IMR-90 (cell line): Measurements from ENCODE around the gene MBTPS1. TPM values are rescaled to one million over a fixed set of nuclear protein-coding genes. Genes with fewer than 3 reads are reported as not detected.

Experiments
- ATAC-seq: fragments of 200-7000 bp; cut with Tn5 transposase; 2 replicates; pipeline ENCODE4 v1.9.1; 2020; ENCODE audit warnings: low read depth, mild to moderate bottlenecking, moderate library complexity
- BruUV-seq: library from RNA; stranded (reverse); fragments of 400-500 nt; replicated peaks from 2 replicates; lab custom pipeline; 2021; lab: Mats Ljungman, UMichigan
- CTCF ChIA-PET: fragments of 300-600 bp; formaldehyde crosslinking; extraction: SDS; loops from one replicate; lab custom pipeline; 2021; ENCODE audit warnings: antibody characterized with exemption; lab: Yijun Ruan, JAX
- POLR2A ChIA-PET: fragments of 300-600 bp; sonication (Branson Sonifier 250); formaldehyde crosslinking; loops from one replicate; lab custom pipeline; 2022; ENCODE audit warnings: antibody characterized with exemption; ENCODE audit not compliant: unreplicated experiment; lab: Charles Lee
- DNase-seq: peaks from one replicate; pipeline ENCODE4 v3.0.0; 2013
- H2AFZ ChIP-seq: replicated peaks from 2 replicates; pipeline ENCODE3; 2013; ENCODE audit warnings: low read length, mild to moderate bottlenecking; ENCODE audit not compliant: poor library complexity
- H2AK5ac ChIP-seq: 2 replicates; pipeline ENCODE4 v1.6.1; 2013; ENCODE audit warnings: low read depth, low read length, inconsistent platforms
- H2AK9ac ChIP-seq: replicated peaks from 2 replicates; pipeline ENCODE3; 2013; ENCODE audit warnings: mild to moderate bottlenecking, low read depth, low read length, moderate library complexity; ENCODE audit not compliant: poor library complexity
- H2BK120ac ChIP-seq: 2 replicates; pipeline ENCODE4 v1.6.1; 2013; ENCODE audit warnings: low read depth, low read length, inconsistent platforms
- H2BK15ac ChIP-seq: 3 replicates; pipeline ENCODE4 v1.6.1; 2013; ENCODE audit warnings: low read depth, low read length, inconsistent platforms
- H2BK20ac ChIP-seq: 2 replicates; pipeline ENCODE4 v1.6.1; 2013; ENCODE audit warnings: low read depth, mild to moderate bottlenecking, inconsistent platforms, low read length, moderate library complexity
- H2BK5ac ChIP-seq: 2 replicates; pipeline ENCODE4 v1.6.1; 2013; ENCODE audit warnings: mild to moderate bottlenecking, low read depth, low read length, inconsistent platforms; ENCODE audit not compliant: poor library complexity, severe bottlenecking
- H3K14ac ChIP-seq: replicated peaks from 2 replicates; pipeline ENCODE4 v1.6.1; 2013; ENCODE audit warnings: low read depth, low read length, inconsistent platforms
- H3K18ac ChIP-seq: 2 replicates; pipeline ENCODE4 v1.6.1; 2013; ENCODE audit warnings: low read depth, low read length, control low read depth
- H3K23ac ChIP-seq: 2 replicates; pipeline ENCODE4 v1.6.1; 2013; ENCODE audit warnings: low read depth, low read length, inconsistent platforms
- H3K27ac ChIP-seq: 2 replicates; pipeline ENCODE4 v1.5.1; 2013; ENCODE audit warnings: mild to moderate bottlenecking, control low read depth, low read length; ENCODE audit not compliant: insufficient read depth
- H3K27me3 ChIP-seq: 2 replicates; pipeline ENCODE4 v1.6.1; 2013; ENCODE audit warnings: low read length; ENCODE audit not compliant: control insufficient read depth, insufficient read depth
- H3K36me3 ChIP-seq: 2 replicates; pipeline ENCODE4 v1.6.1; 2013; ENCODE audit warnings: low read length, mixed read lengths; ENCODE audit not compliant: control insufficient read depth, insufficient read depth
- H3K4ac ChIP-seq: 2 replicates; pipeline ENCODE4 v1.6.1; 2013; ENCODE audit warnings: low read depth, low read length, inconsistent platforms
- H3K4me1 ChIP-seq: 2 replicates; pipeline ENCODE4 v1.6.1; 2013; ENCODE audit warnings: low read length, mixed read lengths; ENCODE audit not compliant: control insufficient read depth, insufficient read depth
- H3K4me2 ChIP-seq: 2 replicates; pipeline ENCODE4 v1.6.1; 2013; ENCODE audit warnings: low read depth, mild to moderate bottlenecking, control low read depth, low read length, moderate library complexity
- H3K4me3 ChIP-seq: 2 replicates; pipeline ENCODE4 v1.5.1; 2013; ENCODE audit warnings: low read depth, mild to moderate bottlenecking, control low read depth, low read length, moderate library complexity; ENCODE audit not compliant: insufficient read depth
- H3K56ac ChIP-seq: 2 replicates; pipeline ENCODE4 v1.6.1; 2013; ENCODE audit warnings: low read length, inconsistent platforms; ENCODE audit not compliant: insufficient read depth; ENCODE audit errors: extremely low read depth
- H3K79me1 ChIP-seq, 2 experiments: 2 replicates each; pipeline ENCODE4 v1.6.1; 2013; ENCODE audit warnings: low read length in 2 of 2, inconsistent platforms in 1 of 2, low read depth in 1 of 2
- H3K9ac ChIP-seq: 2 replicates; pipeline ENCODE4 v1.6.1; 2013; ENCODE audit warnings: low read depth, low read length, control low read depth
- H3K9me1 ChIP-seq: 2 replicates; pipeline ENCODE4 v1.6.1; 2013; ENCODE audit warnings: low read length, inconsistent platforms; ENCODE audit not compliant: insufficient read depth
- H3K9me3 ChIP-seq: 2 replicates; pipeline ENCODE4 v1.6.1; 2013; ENCODE audit warnings: low read length; ENCODE audit not compliant: control insufficient read depth, insufficient read depth
- H4K20me1 ChIP-seq: 2 replicates; pipeline ENCODE4 v1.6.1; 2013; ENCODE audit warnings: low read length, inconsistent platforms; ENCODE audit not compliant: insufficient read depth
- H4K5ac ChIP-seq: 2 replicates; pipeline ENCODE4 v1.6.1; 2013; ENCODE audit warnings: mild to moderate bottlenecking, low read depth, low read length, control low read depth
- H4K8ac ChIP-seq, 2 experiments: 2 replicates each; pipeline ENCODE4 v1.6.1; 2013; ENCODE audit warnings: low read depth in 2 of 2, low read length in 2 of 2, control low read depth in 1 of 2, inconsistent platforms in 1 of 2
- H4K91ac ChIP-seq: 2 replicates; pipeline ENCODE4 v1.6.1; 2013; ENCODE audit warnings: low read depth, low read length, inconsistent platforms; ENCODE audit not compliant: insufficient read depth
- CEBPB ChIP-seq: IDR thresholded peaks from 2 replicates; pipeline ENCODE4 v1.6.1; 2012; ENCODE audit warnings: low read depth, low read length, improper control_type of control experiment
- WGBS, 2 experiments: methylation state at CpG; one replicate each; pipeline versions ENCODE4 v1.1.5 to v1.1.7; 2013; ENCODE audit warnings: missing lambda C conversion rate in 2 of 2; ENCODE audit not compliant: insufficient read length in 1 of 2; ENCODE audit errors: extremely low coverage in 2 of 2; 5-methylcytosine and 5-hydroxymethylcytosine counted together
- dilution Hi-C: fragments of 300-500 bp; cut with HindIII; formaldehyde crosslinking; loops from one replicate; pipeline ENCODE4 v1.14.3; 2018; ENCODE audit warnings: low sequenced_read_pairs; ENCODE audit not compliant: unreplicated experiment
- in situ Hi-C: fragments of 300-500 bp; cut with MboI; formaldehyde crosslinking; loops from 3 replicates; pipeline ENCODE4 v1.14.3; 2019; ENCODE audit warnings: low sequenced_read_pairs, inconsistent platforms, mixed read lengths
- intact Hi-C: fragments of 100-400 bp; cut with micrococcal nuclease; formaldehyde crosslinking; loops from 2 replicates; pipeline ENCODE4 v1.10.0; 2022
- polyA plus RNA-seq, 3 experiments: library from polyadenylated mRNA; depleted of rRNA; stranded (reverse); fragments of >200 nt; gene quantifications; 2 replicates each; pipeline ENCODE4 v1.2.3, GENCODE V29; 2012; ENCODE audit warnings: low replicate concordance in 1 of 3
- total RNA-seq: library from RNA; depleted of rRNA; stranded (reverse); fragments of >200 nt; gene quantifications from 2 replicates; pipeline ENCODE4 v1.2.3, GENCODE V29; 2012
- TF ChIP-seq, protein P1 (sequence below): fragments of 150-350 bp; IDR thresholded peaks from 2 replicates; pipeline ENCODE4 v1.6.1; 2016; ENCODE audit warnings: low read depth, mild to moderate bottlenecking, low read length, moderate library complexity, borderline replicate concordance
- TF ChIP-seq, protein P2 (sequence below): fragments of 150-350 bp; IDR thresholded peaks from 2 replicates; pipeline ENCODE4 v1.6.1; 2017; ENCODE audit warnings: mild to moderate bottlenecking, antibody characterized with exemption, low read length, low read depth

MBTPS1 gene
- total and polyA plus RNA-seq, 2 of the 4 experiments (the other 2 are of a cell fraction) = 59.0 to 70.4 TPM

DNA sequence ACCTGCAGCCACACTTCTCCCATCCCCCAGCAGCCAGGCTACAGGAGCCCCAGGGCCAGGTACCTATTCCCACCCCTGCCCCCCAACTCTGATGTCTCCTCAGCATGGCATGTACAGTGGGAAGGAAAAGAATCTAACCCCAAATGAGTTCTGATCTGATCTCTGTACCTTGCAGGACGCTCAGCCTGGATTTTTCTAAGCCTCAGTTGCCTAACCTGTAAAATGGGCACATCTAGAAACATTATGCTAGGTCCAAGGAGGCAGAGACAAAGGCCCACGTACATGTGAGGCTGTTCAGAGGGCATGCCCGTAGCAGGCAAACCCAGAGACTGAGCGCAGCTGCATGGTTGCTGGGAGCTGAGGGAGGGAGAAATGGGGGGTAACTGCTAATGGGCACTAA lies 109.2 kb downstream of the MBTPS1 start:
- dilution Hi-C loops (no loop called here), in situ Hi-C loops (no loop called here)
- H3K27me3 ChIP-seq = peaks cover 63% of the 10 kb centered on the region

More for the DNA sequence above, 109.2 kb downstream of the MBTPS1 start:
- Histone ChIP-seq H3K14ac (no peak overlapping the region), H3K27ac (no peak overlapping the region), H4K5ac (no peak overlapping the region), H3K79me1 (no peaks in the 10 kb centered on the region), H3K4me1 (no peaks in the 10 kb centered on the region), H3K4me2 (no peak overlapping the region), H3K9ac (no peak overlapping the region), H3K56ac (no peak overlapping the region), H3K23ac (no peak overlapping the region), H3K9me1 (no peaks in the 10 kb centered on the region), H4K8ac (no peak overlapping the region), H4K91ac (no peak overlapping the region), H2BK20ac (no peak overlapping the region), H2BK15ac (no peak overlapping the region), H2BK5ac (no peak overlapping the region), H3K18ac (no peak overlapping the region), H4K20me1 (no peaks in the 10 kb centered on the region; the same call in 1 of the 2 replicates), H3K4ac (no peak overlapping the region), H2AFZ (no peak overlapping the region), H2AK5ac (no peak overlapping the region), H2BK120ac (no peak overlapping the region), H3K36me3 (no peaks in the 10 kb centered on the region), H3K9me3 (peaks cover 6% of the 10 kb centered on the region), H2AK9ac (no peak overlapping the region), H3K4me3 (no peak overlapping the region)
- CTCF ChIA-PET = no interaction called here
- DNase-seq (no peak), ATAC-seq (no peak)
- intact Hi-C loops = no loop called here
- WGBS, 2 experiments = 55% methylated on average over 2 of the region's 4 CpGs; no CpG with 5 or more reads in 1 of the 2 experiments
- no TSS peak for BruUV-seq
- no peak for TF ChIP-seq CEBPB
- TF ChIP-seq, protein P1, sequence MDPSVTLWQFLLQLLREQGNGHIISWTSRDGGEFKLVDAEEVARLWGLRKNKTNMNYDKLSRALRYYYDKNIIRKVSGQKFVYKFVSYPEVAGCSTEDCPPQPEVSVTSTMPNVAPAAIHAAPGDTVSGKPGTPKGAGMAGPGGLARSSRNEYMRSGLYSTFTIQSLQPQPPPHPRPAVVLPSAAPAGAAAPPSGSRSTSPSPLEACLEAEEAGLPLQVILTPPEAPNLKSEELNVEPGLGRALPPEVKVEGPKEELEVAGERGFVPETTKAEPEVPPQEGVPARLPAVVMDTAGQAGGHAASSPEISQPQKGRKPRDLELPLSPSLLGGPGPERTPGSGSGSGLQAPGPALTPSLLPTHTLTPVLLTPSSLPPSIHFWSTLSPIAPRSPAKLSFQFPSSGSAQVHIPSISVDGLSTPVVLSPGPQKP = no peak
- TF ChIP-seq, protein P2, sequence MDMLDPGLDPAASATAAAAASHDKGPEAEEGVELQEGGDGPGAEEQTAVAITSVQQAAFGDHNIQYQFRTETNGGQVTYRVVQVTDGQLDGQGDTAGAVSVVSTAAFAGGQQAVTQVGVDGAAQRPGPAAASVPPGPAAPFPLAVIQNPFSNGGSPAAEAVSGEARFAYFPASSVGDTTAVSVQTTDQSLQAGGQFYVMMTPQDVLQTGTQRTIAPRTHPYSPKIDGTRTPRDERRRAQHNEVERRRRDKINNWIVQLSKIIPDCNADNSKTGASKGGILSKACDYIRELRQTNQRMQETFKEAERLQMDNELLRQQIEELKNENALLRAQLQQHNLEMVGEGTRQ = no peak
- POLR2A ChIA-PET = no interaction called here
